IMR-90 (cell line): Measurements from ENCODE around the gene KDM3A. TPM values are rescaled to one million over a fixed set of nuclear protein-coding genes. Genes with fewer than 3 reads are reported as not detected.

ENCODE experiments used
- ATAC-seq: fragments of 200-7000 bp; cut with Tn5 transposase; 2 replicates; pipeline ENCODE4 v1.9.1; 2020; ENCODE audit warnings: low read depth, mild to moderate bottlenecking, moderate library complexity
- BruUV-seq: library from RNA; stranded (reverse); fragments of 400-500 nt; replicated peaks from 2 replicates; lab custom pipeline; 2021; lab: Mats Ljungman, UMichigan
- CTCF ChIA-PET: fragments of 300-600 bp; formaldehyde crosslinking; extraction: SDS; loops from one replicate; lab custom pipeline; 2021; ENCODE audit warnings: antibody characterized with exemption; lab: Yijun Ruan, JAX
- POLR2A ChIA-PET: fragments of 300-600 bp; sonication (Branson Sonifier 250); formaldehyde crosslinking; loops from one replicate; lab custom pipeline; 2022; ENCODE audit warnings: antibody characterized with exemption; ENCODE audit not compliant: unreplicated experiment; lab: Charles Lee
- DNase-seq: peaks from one replicate; pipeline ENCODE4 v3.0.0; 2013
- H2AFZ ChIP-seq: replicated peaks from 2 replicates; pipeline ENCODE3; 2013; ENCODE audit warnings: low read length, mild to moderate bottlenecking; ENCODE audit not compliant: poor library complexity
- H2AK5ac ChIP-seq: 2 replicates; pipeline ENCODE4 v1.6.1; 2013; ENCODE audit warnings: low read depth, low read length, inconsistent platforms
- H2AK9ac ChIP-seq: replicated peaks from 2 replicates; pipeline ENCODE3; 2013; ENCODE audit warnings: mild to moderate bottlenecking, low read depth, low read length, moderate library complexity; ENCODE audit not compliant: poor library complexity
- H2BK120ac ChIP-seq: 2 replicates; pipeline ENCODE4 v1.6.1; 2013; ENCODE audit warnings: low read depth, low read length, inconsistent platforms
- H2BK15ac ChIP-seq: 3 replicates; pipeline ENCODE4 v1.6.1; 2013; ENCODE audit warnings: low read depth, low read length, inconsistent platforms
- H2BK20ac ChIP-seq: 2 replicates; pipeline ENCODE4 v1.6.1; 2013; ENCODE audit warnings: low read depth, mild to moderate bottlenecking, inconsistent platforms, low read length, moderate library complexity
- H2BK5ac ChIP-seq: 2 replicates; pipeline ENCODE4 v1.6.1; 2013; ENCODE audit warnings: mild to moderate bottlenecking, low read depth, low read length, inconsistent platforms; ENCODE audit not compliant: poor library complexity, severe bottlenecking
- H3K14ac ChIP-seq: replicated peaks from 2 replicates; pipeline ENCODE4 v1.6.1; 2013; ENCODE audit warnings: low read depth, low read length, inconsistent platforms
- H3K18ac ChIP-seq: 2 replicates; pipeline ENCODE4 v1.6.1; 2013; ENCODE audit warnings: low read depth, low read length, control low read depth
- H3K23ac ChIP-seq: 2 replicates; pipeline ENCODE4 v1.6.1; 2013; ENCODE audit warnings: low read depth, low read length, inconsistent platforms
- H3K27ac ChIP-seq: 2 replicates; pipeline ENCODE4 v1.5.1; 2013; ENCODE audit warnings: mild to moderate bottlenecking, control low read depth, low read length; ENCODE audit not compliant: insufficient read depth
- H3K27me3 ChIP-seq: 2 replicates; pipeline ENCODE4 v1.6.1; 2013; ENCODE audit warnings: low read length; ENCODE audit not compliant: control insufficient read depth, insufficient read depth
- H3K36me3 ChIP-seq: 2 replicates; pipeline ENCODE4 v1.6.1; 2013; ENCODE audit warnings: low read length, mixed read lengths; ENCODE audit not compliant: control insufficient read depth, insufficient read depth
- H3K4ac ChIP-seq: 2 replicates; pipeline ENCODE4 v1.6.1; 2013; ENCODE audit warnings: low read depth, low read length, inconsistent platforms
- H3K4me1 ChIP-seq: 2 replicates; pipeline ENCODE4 v1.6.1; 2013; ENCODE audit warnings: low read length, mixed read lengths; ENCODE audit not compliant: control insufficient read depth, insufficient read depth
- H3K4me2 ChIP-seq: 2 replicates; pipeline ENCODE4 v1.6.1; 2013; ENCODE audit warnings: low read depth, mild to moderate bottlenecking, control low read depth, low read length, moderate library complexity
- H3K4me3 ChIP-seq: 2 replicates; pipeline ENCODE4 v1.5.1; 2013; ENCODE audit warnings: low read depth, mild to moderate bottlenecking, control low read depth, low read length, moderate library complexity; ENCODE audit not compliant: insufficient read depth
- H3K56ac ChIP-seq: 2 replicates; pipeline ENCODE4 v1.6.1; 2013; ENCODE audit warnings: low read length, inconsistent platforms; ENCODE audit not compliant: insufficient read depth; ENCODE audit errors: extremely low read depth
- H3K79me1 ChIP-seq, 2 experiments: 2 replicates each; pipeline ENCODE4 v1.6.1; 2013; ENCODE audit warnings: low read length in 2 of 2, inconsistent platforms in 1 of 2, low read depth in 1 of 2
- H3K9ac ChIP-seq: 2 replicates; pipeline ENCODE4 v1.6.1; 2013; ENCODE audit warnings: low read depth, low read length, control low read depth
- H3K9me1 ChIP-seq: 2 replicates; pipeline ENCODE4 v1.6.1; 2013; ENCODE audit warnings: low read length, inconsistent platforms; ENCODE audit not compliant: insufficient read depth
- H3K9me3 ChIP-seq: 2 replicates; pipeline ENCODE4 v1.6.1; 2013; ENCODE audit warnings: low read length; ENCODE audit not compliant: control insufficient read depth, insufficient read depth
- H4K20me1 ChIP-seq: 2 replicates; pipeline ENCODE4 v1.6.1; 2013; ENCODE audit warnings: low read length, inconsistent platforms; ENCODE audit not compliant: insufficient read depth
- H4K5ac ChIP-seq: 2 replicates; pipeline ENCODE4 v1.6.1; 2013; ENCODE audit warnings: mild to moderate bottlenecking, low read depth, low read length, control low read depth
- H4K8ac ChIP-seq, 2 experiments: 2 replicates each; pipeline ENCODE4 v1.6.1; 2013; ENCODE audit warnings: low read depth in 2 of 2, low read length in 2 of 2, control low read depth in 1 of 2, inconsistent platforms in 1 of 2
- H4K91ac ChIP-seq: 2 replicates; pipeline ENCODE4 v1.6.1; 2013; ENCODE audit warnings: low read depth, low read length, inconsistent platforms; ENCODE audit not compliant: insufficient read depth
- BHLHE40 ChIP-seq: fragments of 150-350 bp; IDR thresholded peaks from 2 replicates; pipeline ENCODE4 v1.6.1; 2016; ENCODE audit warnings: mild to moderate bottlenecking, low read depth, low read length
- CHD1 ChIP-seq: IDR thresholded peaks from 2 replicates; pipeline ENCODE4 v1.6.1; 2012; ENCODE audit warnings: low read depth, low read length, improper control_type of control experiment
- FOS ChIP-seq: fragments of 150-350 bp; IDR thresholded peaks from 2 replicates; pipeline ENCODE4 v1.6.1; 2016; ENCODE audit warnings: low read depth, low read length
- MAFK ChIP-seq: IDR thresholded peaks from 2 replicates; pipeline ENCODE4 v1.6.1; 2012; ENCODE audit warnings: low read depth, low read length, improper control_type of control experiment
- MAZ ChIP-seq: IDR thresholded peaks from 2 replicates; pipeline ENCODE4 v1.6.1; 2012; ENCODE audit warnings: low read depth, mild to moderate bottlenecking, low read length, improper control_type of control experiment, moderate library complexity, borderline replicate concordance
- MXI1 ChIP-seq: IDR thresholded peaks from 2 replicates; pipeline ENCODE4 v1.6.1; 2012; ENCODE audit warnings: low read depth, mild to moderate bottlenecking, low read length, moderate library complexity, borderline replicate concordance
- NFE2L2 ChIP-seq: fragments of 150-350 bp; IDR thresholded peaks from 2 replicates; pipeline ENCODE4 v1.6.1; 2016; ENCODE audit warnings: low read depth, mild to moderate bottlenecking, low read length
- POLR2A ChIP-seq: IDR thresholded peaks from 2 replicates; pipeline ENCODE4 v1.6.1; 2012; ENCODE audit warnings: mild to moderate bottlenecking, low read depth, low read length
- RAD21 ChIP-seq: IDR thresholded peaks from 2 replicates; pipeline ENCODE4 v1.6.1; 2012; ENCODE audit warnings: low read length, improper control_type of control experiment
- RCOR1 ChIP-seq: IDR thresholded peaks from 2 replicates; pipeline ENCODE4 v1.6.1; 2012; ENCODE audit warnings: mild to moderate bottlenecking, low read length, improper control_type of control experiment; ENCODE audit not compliant: insufficient replicate concordance
- RFX5 ChIP-seq: IDR thresholded peaks from 2 replicates; pipeline ENCODE4 v1.8.0; 2012; ENCODE audit warnings: low read depth, mild to moderate bottlenecking, low read length, moderate library complexity
- SMC3 ChIP-seq: fragments of 150-350 bp; IDR thresholded peaks from 2 replicates; pipeline ENCODE4 v1.6.1; 2016; ENCODE audit warnings: low read depth, mild to moderate bottlenecking, antibody characterized with exemption, low read length, moderate library complexity
- WGBS, 2 experiments: methylation state at CpG; one replicate each; pipeline versions ENCODE4 v1.1.5 to v1.1.7; 2013; ENCODE audit warnings: missing lambda C conversion rate in 2 of 2; ENCODE audit not compliant: insufficient read length in 1 of 2; ENCODE audit errors: extremely low coverage in 2 of 2; 5-methylcytosine and 5-hydroxymethylcytosine counted together
- dilution Hi-C: fragments of 300-500 bp; cut with HindIII; formaldehyde crosslinking; loops from one replicate; pipeline ENCODE4 v1.14.3; 2018; ENCODE audit warnings: low sequenced_read_pairs; ENCODE audit not compliant: unreplicated experiment
- in situ Hi-C: fragments of 300-500 bp; cut with MboI; formaldehyde crosslinking; loops from 3 replicates; pipeline ENCODE4 v1.14.3; 2019; ENCODE audit warnings: low sequenced_read_pairs, inconsistent platforms, mixed read lengths
- intact Hi-C: fragments of 100-400 bp; cut with micrococcal nuclease; formaldehyde crosslinking; loops from 2 replicates; pipeline ENCODE4 v1.10.0; 2022
- polyA plus RNA-seq, 3 experiments: library from polyadenylated mRNA; depleted of rRNA; stranded (reverse); fragments of >200 nt; gene quantifications; 2 replicates each; pipeline ENCODE4 v1.2.3, GENCODE V29; 2012; ENCODE audit warnings: low replicate concordance in 1 of 3
- total RNA-seq: library from RNA; depleted of rRNA; stranded (reverse); fragments of >200 nt; gene quantifications from 2 replicates; pipeline ENCODE4 v1.2.3, GENCODE V29; 2012
- TF ChIP-seq, protein P1 (sequence below): fragments of 150-350 bp; IDR thresholded peaks from 2 replicates; pipeline ENCODE4 v1.6.1; 2016; ENCODE audit warnings: low read depth, mild to moderate bottlenecking, low read length, moderate library complexity, borderline replicate concordance
- TF ChIP-seq, protein P2 (sequence below): fragments of 150-350 bp; IDR thresholded peaks from 2 replicates; pipeline ENCODE4 v1.6.1; 2017; ENCODE audit warnings: mild to moderate bottlenecking, antibody characterized with exemption, low read length, low read depth

KDM3A gene
- total and polyA plus RNA-seq, 2 of the 4 experiments (the other 2 are of a cell fraction), result 24.8 to 33.3 TPM

DNA sequence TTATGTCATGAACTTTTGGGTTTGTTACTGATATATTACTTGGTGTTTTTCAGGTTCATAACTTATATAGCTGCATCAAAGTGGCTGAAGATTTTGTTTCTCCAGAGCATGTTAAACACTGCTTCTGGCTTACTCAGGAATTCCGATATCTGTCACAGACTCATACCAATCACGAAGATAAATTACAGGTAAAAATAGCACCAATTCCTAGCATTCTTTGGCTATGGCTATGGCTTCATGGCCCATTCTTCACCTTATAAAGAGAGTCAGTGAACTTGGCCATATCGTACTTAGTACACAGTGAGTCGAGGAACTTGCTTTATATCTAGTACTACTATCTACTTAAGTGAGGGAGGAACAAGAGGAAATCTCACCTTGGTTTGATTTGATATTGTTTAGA is 49.9 kb downstream of the KDM3A start:
- Histone ChIP-seq H2AFZ (no peak overlapping the region), H4K8ac (no peak overlapping the region), H3K79me1 (peaks cover 13 to 14% of the 10 kb centered on the region in 2 experiments; a peak in 3 of 4 replicates), H3K56ac (no peak overlapping the region), H3K9me3 (no peaks in the 10 kb centered on the region), H3K23ac (no peak overlapping the region), H4K91ac (no peak overlapping the region), H3K27ac (no peak overlapping the region), H2BK20ac (no peak overlapping the region), H3K9ac (no peak overlapping the region), H4K20me1 (no peaks in the 10 kb centered on the region), H2AK9ac (no peak overlapping the region), H4K5ac (no peak overlapping the region; the same call in 1 of the 2 replicates), H2AK5ac (no peak overlapping the region), H2BK120ac (no peak overlapping the region), H2BK5ac (no peak overlapping the region), H3K4me3 (no peak overlapping the region), H3K4me2 (no peak overlapping the region), H3K18ac (no peak overlapping the region), H3K9me1 (no peaks in the 10 kb centered on the region), H3K27me3 (no peaks in the 10 kb centered on the region), H3K36me3 (peaks cover 51% of the 10 kb centered on the region), H3K4me1 (no peaks in the 10 kb centered on the region), H2BK15ac (no peak overlapping the region), H3K4ac (no peak overlapping the region), H3K14ac (no peak overlapping the region)
- dilution Hi-C loops, result no loop called here
- intact Hi-C loops, result no loop called here
- DNase-seq, result no peak
- no TSS peak for BruUV-seq
- CTCF ChIA-PET, result no interaction called here
- TF ChIP-seq, protein P1, sequence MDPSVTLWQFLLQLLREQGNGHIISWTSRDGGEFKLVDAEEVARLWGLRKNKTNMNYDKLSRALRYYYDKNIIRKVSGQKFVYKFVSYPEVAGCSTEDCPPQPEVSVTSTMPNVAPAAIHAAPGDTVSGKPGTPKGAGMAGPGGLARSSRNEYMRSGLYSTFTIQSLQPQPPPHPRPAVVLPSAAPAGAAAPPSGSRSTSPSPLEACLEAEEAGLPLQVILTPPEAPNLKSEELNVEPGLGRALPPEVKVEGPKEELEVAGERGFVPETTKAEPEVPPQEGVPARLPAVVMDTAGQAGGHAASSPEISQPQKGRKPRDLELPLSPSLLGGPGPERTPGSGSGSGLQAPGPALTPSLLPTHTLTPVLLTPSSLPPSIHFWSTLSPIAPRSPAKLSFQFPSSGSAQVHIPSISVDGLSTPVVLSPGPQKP, result no peak
- TF ChIP-seq BHLHE40, result no peak
- no peak for TF ChIP-seq NFE2L2
- no peak for TF ChIP-seq MXI1
- no peak for TF ChIP-seq SMC3
- no peak for TF ChIP-seq CHD1
- no peak for TF ChIP-seq RAD21
- no peak for TF ChIP-seq MAZ
- TF ChIP-seq RFX5, result no peak
- TF ChIP-seq RCOR1, result no peak
- no peak for TF ChIP-seq POLR2A
- no peak for TF ChIP-seq FOS
- TF ChIP-seq, protein P2, sequence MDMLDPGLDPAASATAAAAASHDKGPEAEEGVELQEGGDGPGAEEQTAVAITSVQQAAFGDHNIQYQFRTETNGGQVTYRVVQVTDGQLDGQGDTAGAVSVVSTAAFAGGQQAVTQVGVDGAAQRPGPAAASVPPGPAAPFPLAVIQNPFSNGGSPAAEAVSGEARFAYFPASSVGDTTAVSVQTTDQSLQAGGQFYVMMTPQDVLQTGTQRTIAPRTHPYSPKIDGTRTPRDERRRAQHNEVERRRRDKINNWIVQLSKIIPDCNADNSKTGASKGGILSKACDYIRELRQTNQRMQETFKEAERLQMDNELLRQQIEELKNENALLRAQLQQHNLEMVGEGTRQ, result no peak
- no peak for TF ChIP-seq MAFK
- WGBS, 2 experiments, result 80% methylated on average over 1 of the region's 4 CpGs; no CpG with 5 or more reads in 1 of the 2 experiments
- POLR2A ChIA-PET, result no interaction called here
- no peak for ATAC-seq
- in situ Hi-C loops, result no loop called here
